Nucleus accumbens (tissue), 56 donors: Measurements from ENCODE around the gene KIF6.

ENCODE experiments used
- DNase-seq, 56 donors: peaks; one replicate each; lab custom pipeline; 2025; lab: John Stamatoyannopoulos, UW

KIF6 gene

GRCh38 chr6:39608652-39609345, 116.4 kb downstream of the KIF6 start:
- DNase-seq: no peak

DNA sequence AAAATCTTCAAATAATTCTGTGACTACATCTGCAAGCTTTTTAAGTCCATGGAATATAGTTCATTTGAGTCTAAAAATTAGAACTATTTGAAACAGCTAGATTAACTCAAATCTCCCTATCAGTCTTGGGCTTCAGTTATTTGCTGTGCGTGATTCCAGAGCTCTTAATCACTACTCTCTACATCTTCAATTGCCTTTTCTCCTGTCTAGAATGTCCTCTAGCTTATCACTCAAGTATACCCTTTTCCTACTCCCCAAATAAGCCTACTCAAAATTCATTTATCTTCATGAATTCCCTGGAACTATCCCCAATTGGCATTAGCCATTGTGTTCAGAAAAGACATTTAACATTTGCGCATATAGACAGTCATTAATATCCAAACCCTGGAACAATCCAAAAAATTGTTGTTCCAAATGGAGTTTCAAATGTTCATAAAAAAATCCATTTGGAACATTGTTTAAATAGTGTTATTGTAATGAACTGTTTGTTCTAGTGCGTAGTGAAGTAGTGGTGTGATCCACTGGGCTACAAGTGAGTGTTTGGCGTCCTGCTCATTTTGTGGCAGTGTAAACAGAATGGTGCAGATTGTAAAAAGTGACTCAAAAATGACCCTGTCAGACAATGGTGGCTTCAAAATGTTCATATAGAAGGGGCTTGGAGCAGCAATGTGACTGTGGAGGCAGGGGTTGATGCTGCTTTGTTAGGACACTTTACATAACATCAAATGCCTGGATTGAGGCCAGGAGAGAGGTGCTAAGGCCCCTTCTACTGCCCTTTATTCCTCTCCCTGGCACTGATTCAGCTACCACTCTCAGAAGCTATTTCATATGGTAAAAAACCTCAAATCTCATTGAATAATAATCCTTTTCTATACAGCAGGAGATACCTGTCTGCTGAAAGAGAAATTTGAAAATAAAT, 122.3 kb downstream of the KIF6 start:
- DNase-seq: no peak

GRCh38 chr6:39599973-39600372, 125.2 kb downstream of the KIF6 start:
- no peak for DNase-seq

DNA sequence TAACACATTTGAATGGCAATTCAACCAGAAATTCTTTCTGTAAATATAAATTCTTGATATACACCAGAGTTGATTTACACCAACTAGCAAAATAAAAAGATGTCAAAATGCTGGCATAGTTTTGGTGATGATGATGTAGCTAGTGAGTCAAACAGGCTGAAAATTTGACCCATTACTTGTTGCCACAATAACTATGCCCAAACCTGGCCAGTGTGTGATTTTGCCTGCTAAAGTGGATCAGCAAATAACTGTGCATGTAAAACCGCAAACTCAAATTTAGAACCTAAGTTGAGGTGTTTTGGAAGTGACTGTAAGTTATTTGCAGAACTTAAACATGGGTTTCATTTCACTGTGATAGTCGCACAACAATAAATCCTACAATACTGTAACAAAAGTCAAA, 125.9 kb downstream of the KIF6 start:
- DNase-seq: no peak

- no peak for DNase-seq
These were observed 130.9 kb downstream of the KIF6 start for GRCh38 chr6:39594285-39594684.

- no peak for DNase-seq
These were observed 131.6 kb downstream of the KIF6 start for GRCh38 chr6:39593646-39594045.

DNA sequence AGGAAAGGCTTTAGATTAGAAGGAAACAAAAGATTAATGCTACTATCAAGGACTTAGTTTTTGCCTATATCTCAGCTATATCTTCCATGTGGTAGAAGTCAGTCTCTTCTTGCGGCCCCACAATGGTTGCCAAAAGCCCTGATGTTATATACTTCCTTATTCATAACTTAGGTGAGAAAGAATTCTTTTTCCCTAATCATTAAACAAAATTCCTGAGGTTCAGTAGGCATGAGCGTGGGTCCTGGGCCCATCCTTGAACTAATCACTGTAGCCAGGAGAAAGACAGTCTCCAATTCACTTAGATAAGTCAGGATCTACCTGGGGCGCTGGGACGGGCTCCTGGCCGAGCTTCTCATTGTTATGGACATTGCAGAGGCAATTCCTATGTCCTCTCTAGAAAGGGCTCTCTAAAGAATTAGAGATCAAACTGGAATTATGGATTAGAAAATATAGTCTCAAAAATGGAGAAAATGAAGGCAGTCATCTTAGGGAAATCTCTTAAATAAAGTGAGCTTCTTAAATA, 134.3 kb downstream of the KIF6 start:
- DNase-seq: no peak

DNA sequence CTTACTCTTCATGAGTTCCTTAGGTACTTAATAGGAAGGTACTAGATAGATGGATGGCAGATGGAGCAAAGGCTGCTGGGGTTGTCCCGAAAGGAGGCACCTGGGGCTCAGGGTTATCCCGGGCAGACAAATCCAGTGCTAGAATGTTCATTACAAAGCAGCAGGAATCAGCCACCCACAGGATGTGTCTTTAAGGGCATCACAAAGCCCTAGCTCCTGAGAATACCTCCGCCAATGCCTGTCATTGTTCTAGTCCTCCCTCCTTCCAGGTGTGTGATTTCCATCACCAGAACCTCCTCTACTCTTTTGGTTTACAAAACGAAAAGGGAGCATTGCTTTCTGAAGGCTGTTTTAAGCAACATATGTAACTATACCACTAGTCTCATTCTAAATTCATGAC, 138.1 kb downstream of the KIF6 start:
- DNase-seq: no peak

GRCh38 chr6:39585641-39586040, 139.6 kb downstream of the KIF6 start:
- no peak for DNase-seq

DNA sequence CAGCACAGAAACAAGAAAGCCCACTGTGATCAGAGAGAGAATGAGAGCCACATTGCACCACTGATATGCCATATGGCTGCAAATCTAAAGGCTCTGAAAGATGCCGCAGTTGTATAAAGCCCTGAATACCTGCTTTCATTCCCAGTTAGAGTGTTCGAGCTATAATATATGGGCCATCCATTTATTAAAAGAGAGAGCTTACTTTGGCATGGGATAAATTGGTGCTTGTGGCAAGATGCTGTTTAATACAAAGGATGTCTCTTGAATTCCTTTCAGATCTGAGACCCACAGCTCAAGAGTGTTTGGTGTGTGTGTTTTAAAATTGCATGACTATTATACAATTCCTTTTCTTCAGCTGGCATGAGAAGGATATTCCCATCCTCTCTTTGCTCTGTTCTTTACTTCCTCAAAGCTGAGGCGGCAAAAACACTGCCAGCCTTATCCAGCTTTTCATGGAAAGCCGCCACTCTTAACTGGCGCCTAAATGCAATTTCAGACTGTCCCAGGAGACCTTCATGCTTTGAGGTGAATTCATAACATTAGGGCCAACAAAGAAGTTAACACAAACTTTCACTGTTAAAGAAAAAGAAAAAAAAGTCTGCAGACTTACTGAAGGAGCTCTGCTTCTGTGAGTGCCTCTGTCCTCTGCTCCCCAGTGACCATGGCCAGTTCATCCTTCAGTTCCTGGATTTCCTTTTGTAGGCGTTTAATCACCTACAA, 147.6 kb downstream of the KIF6 start:
- peak in 1 of 56 donors; percentile 0 for DNase-seq

- no peak for DNase-seq
These were observed 148.5 kb downstream of the KIF6 start for GRCh38 chr6:39576556-39577303.

- DNase-seq: no peak
These were observed 150.2 kb downstream of the KIF6 start for GRCh38 chr6:39574991-39575390.

DNA sequence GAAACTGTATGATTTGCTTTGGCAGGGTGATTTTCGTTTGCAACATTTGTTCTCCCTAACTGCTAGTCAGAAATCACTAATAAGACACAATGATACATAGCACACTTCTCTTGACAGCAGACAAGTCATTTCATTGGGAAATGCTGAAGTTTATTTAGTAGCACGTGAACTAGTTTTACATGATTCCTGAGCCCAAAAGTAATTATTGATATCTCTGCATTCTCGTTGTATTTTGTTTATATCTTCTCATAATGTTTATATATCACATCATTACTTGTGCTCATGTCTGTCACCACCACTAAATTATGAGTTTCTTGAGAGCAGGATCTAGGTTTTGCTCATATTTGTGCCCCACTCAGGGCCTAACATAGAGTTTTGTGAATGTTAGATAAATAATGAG, 151.7 kb downstream of the KIF6 start:
- DNase-seq: no peak

DNA sequence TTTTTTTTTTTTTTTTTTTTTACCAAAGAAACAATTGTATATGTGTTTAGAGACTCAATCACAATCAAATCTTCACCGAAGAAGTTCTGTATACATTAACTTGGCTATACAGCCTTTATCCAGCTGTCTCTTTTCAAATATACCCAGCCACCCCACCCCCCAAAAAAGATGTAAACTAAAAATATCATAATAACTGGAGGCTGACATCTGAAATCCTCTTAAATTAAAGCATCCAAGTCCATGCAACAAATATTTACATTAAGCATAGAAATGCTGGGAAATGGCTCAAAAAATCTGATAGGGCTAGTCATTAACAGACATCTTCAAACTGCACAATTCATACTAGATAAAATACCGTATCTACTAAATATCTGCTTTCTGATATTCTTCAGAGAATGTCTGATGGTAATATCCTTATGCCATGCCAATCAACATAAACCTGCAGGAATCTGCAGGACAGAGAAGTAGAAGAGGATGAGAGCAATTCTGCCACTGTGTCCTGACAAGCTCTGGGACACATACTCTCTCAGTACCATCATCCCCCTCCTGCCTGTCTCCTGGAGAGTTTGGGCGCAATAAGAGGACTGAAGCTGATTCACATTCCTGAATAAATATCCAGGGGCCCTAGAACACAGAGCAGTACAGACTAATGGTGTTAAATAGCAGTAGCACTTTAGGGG, 152.4 kb downstream of the KIF6 start:
- no peak for DNase-seq

DNA sequence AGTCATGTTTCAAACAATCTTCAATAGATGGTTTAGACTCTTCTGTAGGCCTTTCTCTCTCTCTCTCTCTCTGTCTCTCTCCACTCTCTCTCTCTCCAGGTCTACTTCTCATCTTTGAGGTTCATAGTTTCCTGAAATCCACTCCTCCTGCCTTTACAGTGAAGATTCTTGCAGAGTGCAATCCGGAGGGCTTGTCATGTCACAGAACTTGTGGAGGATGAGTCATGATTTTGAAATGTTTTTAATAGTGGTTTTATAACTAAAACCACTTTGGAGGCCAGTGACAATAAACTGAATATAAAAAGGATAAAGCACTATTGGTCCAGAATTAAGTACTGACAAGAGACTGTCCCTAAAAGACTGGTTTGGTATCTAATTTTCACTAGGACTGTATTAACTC, 156.3 kb downstream of the KIF6 start:
- DNase-seq: no peak

DNA sequence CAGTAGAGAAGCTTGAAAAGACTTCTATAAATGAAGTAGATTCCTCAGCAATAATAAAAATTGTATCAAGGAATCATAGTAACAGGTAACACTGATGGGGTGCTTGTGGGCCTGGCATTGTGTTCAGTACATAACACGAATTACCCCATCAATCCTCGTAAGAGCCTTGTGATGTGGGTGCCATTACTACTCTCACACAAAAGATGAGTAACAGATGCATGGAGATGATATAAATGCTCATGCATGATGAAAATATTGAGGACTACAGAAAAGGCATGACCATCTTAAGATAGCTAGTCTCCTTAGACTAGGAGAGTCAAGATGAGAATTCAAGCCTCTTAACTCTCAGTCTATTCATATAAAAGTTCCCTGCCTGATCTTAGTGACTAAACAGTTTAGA, 158.1 kb downstream of the KIF6 start:
- DNase-seq: no peak

DNA sequence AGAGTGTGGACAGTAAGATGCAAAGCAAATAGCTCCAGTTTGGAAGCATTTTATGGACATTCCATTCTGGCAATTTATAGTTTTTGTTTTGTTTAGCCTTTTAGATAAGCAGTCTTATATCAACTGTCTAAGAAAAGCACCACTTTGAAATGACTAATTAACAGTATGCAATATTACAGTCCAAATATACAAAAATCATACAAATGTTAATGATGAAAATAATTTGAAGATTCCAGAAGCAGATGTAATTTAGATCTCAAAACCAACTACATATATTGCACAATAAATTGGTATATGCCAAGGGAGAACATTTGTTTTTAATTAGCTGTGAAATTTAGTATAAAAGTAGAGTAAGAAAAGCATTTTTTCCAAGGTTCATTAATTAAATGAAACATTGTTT, 158.8 kb downstream of the KIF6 start:
- DNase-seq: no peak

DNA sequence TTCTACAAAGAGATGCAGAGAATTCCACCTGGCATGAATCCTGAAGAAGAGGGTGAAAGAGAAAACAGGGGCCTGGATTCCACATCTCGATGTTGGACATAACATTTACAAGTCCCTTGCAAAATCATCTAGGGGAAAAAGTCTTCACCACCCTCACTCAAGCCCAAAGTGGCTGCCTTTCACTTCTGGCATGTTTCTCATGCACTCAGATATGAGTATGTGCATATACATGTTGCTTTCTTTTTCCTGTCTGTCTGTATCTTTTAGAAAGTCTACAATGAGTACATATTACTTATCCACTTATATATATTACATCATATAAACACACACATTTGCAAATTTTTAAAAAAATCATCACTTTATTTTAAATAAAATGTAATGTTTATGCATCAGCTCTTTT, 159.3 kb downstream of the KIF6 start:
- no peak for DNase-seq

DNA sequence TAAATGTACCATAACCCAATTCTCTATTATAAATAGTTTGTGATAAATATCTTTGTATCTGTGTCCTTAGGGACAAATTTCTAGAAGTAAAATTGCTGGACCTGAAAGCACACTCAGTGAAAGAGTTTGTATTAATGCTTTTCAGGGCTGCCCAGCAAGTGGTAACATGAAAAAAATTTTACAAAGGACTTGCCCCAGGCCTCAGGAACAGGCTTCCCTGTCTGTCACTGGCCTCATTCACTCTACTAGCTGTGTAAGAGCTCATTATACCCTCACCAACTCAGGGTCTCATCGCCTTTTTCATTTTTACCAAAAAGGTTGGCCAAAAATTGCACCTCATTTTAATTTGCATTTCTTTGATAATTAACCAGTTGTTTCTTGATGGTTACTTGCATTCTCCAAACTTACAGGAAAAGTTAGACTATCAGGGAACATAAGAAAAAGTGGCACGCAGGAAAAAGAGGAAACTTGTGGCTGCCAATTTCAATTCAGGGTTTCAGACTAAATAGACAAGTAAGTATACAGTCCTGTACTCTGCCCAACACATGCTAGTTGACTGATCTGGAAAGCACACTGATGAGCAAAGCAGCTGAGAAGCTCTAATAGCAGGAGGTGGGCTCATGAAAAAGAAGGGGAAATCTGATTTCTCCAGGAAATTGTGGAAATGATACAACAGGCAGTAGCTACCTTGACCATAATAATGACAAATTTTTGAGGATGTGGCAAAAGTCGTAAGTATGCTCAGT, 161.5 kb downstream of the KIF6 start:
- no peak for DNase-seq
